Trophoblast cell (in vitro differentiated cells and primary cell): ENCODE data around the gene GTPBP4.

Source experiments
- DNase-seq, 2 donors: peaks; one replicate each; pipeline ENCODE4 v3.0.0-alpha.2; 2016
- H2AFZ ChIP-seq: 2 replicates; pipeline ENCODE4 v1.6.1; 2013; ENCODE audit warnings: low read length, moderate library complexity, mild to moderate bottlenecking; ENCODE audit not compliant: insufficient read depth, poor library complexity
- H2AK5ac ChIP-seq: 2 replicates; pipeline ENCODE4 v1.6.1; 2013; ENCODE audit warnings: mild to moderate bottlenecking, low read length
- H2BK120ac ChIP-seq: 2 replicates; pipeline ENCODE4 v1.6.1; 2013; ENCODE audit warnings: low read length, mild to moderate bottlenecking, moderate library complexity; ENCODE audit not compliant: insufficient read depth, poor library complexity
- H2BK12ac ChIP-seq: 2 replicates; pipeline ENCODE4 v1.6.1; 2013; ENCODE audit warnings: mild to moderate bottlenecking, low read length, moderate library complexity
- H2BK5ac ChIP-seq: 2 replicates; pipeline ENCODE4 v1.6.1; 2013; ENCODE audit warnings: low read length, low read depth, moderate library complexity, mild to moderate bottlenecking; ENCODE audit not compliant: poor library complexity
- H3K14ac ChIP-seq: 2 replicates; pipeline ENCODE4 v1.6.1; 2013; ENCODE audit warnings: mild to moderate bottlenecking, low read length
- H3K18ac ChIP-seq: 2 replicates; pipeline ENCODE4 v1.6.1; 2013; ENCODE audit warnings: mild to moderate bottlenecking, low read length
- H3K23ac ChIP-seq: 2 replicates; pipeline ENCODE4 v1.6.1; 2013; ENCODE audit warnings: low read length
- H3K27ac ChIP-seq: 2 replicates; pipeline ENCODE4 v1.5.1; 2013; ENCODE audit warnings: low read depth, mild to moderate bottlenecking, inconsistent platforms, low read length, moderate library complexity
- H3K27me3 ChIP-seq: 2 replicates; pipeline ENCODE4 v1.6.1; 2013; ENCODE audit warnings: inconsistent platforms, mild to moderate bottlenecking, low read length, moderate library complexity; ENCODE audit not compliant: insufficient read depth
- H3K36me3 ChIP-seq, 2 experiments: 1 replicate in 1 of 2; 2 replicates in 1 of 2; pipeline ENCODE4 v1.6.1; 2013; ENCODE audit warnings: low read length in 2 of 2, mild to moderate bottlenecking in 2 of 2, moderate library complexity in 1 of 2; ENCODE audit not compliant: insufficient read depth in 2 of 2, control insufficient read depth in 1 of 2
- H3K4ac ChIP-seq: 2 replicates; pipeline ENCODE4 v1.6.1; 2013; ENCODE audit warnings: low read depth, mild to moderate bottlenecking, low read length, moderate library complexity
- H3K4me1 ChIP-seq, 2 experiments: 1 replicate in 1 of 2; 2 replicates in 1 of 2; pipeline ENCODE4 v1.6.1; 2013; ENCODE audit warnings: low read length in 2 of 2, mild to moderate bottlenecking in 2 of 2, moderate library complexity in 1 of 2; ENCODE audit not compliant: insufficient read depth in 2 of 2, control insufficient read depth in 1 of 2
- H3K4me2 ChIP-seq: 2 replicates; pipeline ENCODE4 v1.6.1; 2013; ENCODE audit warnings: inconsistent platforms, mild to moderate bottlenecking, low read length, moderate library complexity
- H3K4me3 ChIP-seq: 2 replicates; pipeline ENCODE4 v1.5.1; 2013; ENCODE audit warnings: mild to moderate bottlenecking, low read depth, low read length, inconsistent platforms
- H3K79me1 ChIP-seq: one replicate; pipeline ENCODE4 v1.6.1; 2013; ENCODE audit warnings: low read length
- H3K79me2 ChIP-seq: 2 replicates; pipeline ENCODE4 v1.6.1; 2013; ENCODE audit warnings: low read length, mild to moderate bottlenecking; ENCODE audit not compliant: control insufficient read depth, insufficient read depth, poor library complexity
- H3K9ac ChIP-seq: 2 replicates; pipeline ENCODE4 v1.6.1; 2013; ENCODE audit warnings: mild to moderate bottlenecking, low read length
- H3K9me3 ChIP-seq: 2 replicates; pipeline ENCODE4 v1.6.1; 2013; ENCODE audit warnings: low read depth, mild to moderate bottlenecking, control low read depth, inconsistent platforms, low read length; ENCODE audit not compliant: insufficient read depth
- H4K12ac ChIP-seq: 2 replicates; pipeline ENCODE4 v1.6.1; 2013; ENCODE audit warnings: low read depth, mild to moderate bottlenecking, low read length, moderate library complexity
- H4K8ac ChIP-seq: 2 replicates; pipeline ENCODE4 v1.6.1; 2013; ENCODE audit warnings: low read depth, mild to moderate bottlenecking, low read length, moderate library complexity
- H4K91ac ChIP-seq: one replicate; pipeline ENCODE4 v1.6.1; 2013; ENCODE audit warnings: low read depth, mild to moderate bottlenecking, low read length, moderate library complexity
- WGBS: extraction: QIAGEN DNeasy Blood & Tissue Kit; methylation state at CpG from one replicate; pipeline ENCODE4 v1.1.7; 2013; ENCODE audit warnings: missing lambda C conversion rate; ENCODE audit not compliant: insufficient read length, insufficient coverage; ENCODE audit errors: extremely low coverage; 5-methylcytosine and 5-hydroxymethylcytosine counted together

Gene GTPBP4

GRCh38 chr10:1034758-1035157, 46.5 kb downstream of the GTPBP4 start:
- Histone ChIP-seq H3K4me3 (no peak overlapping the region), H3K9ac (no peak overlapping the region), H3K14ac (no peak overlapping the region), H2AFZ (no peak overlapping the region), H3K4me2 (no peak overlapping the region), H3K23ac (no peak overlapping the region), H4K8ac (no peak overlapping the region), H2BK12ac (no peak overlapping the region), H2BK120ac (no peak overlapping the region), H3K27me3 (no peaks in the 10 kb centered on the region), H3K9me3 (no peaks in the 10 kb centered on the region), H3K79me1 (no peaks in the 10 kb centered on the region), H3K4me1 (no peaks in the 10 kb centered on the region), H3K79me2 (no peaks in the 10 kb centered on the region), H4K12ac (no peak overlapping the region), H3K4ac (no peak overlapping the region), H3K27ac (no peak overlapping the region), H3K36me3 (peaks cover 5 to 12% of the 10 kb centered on the region in 2 experiments), H2BK5ac (no peak overlapping the region), H4K91ac (no peak overlapping the region), H2AK5ac (no peak overlapping the region), H3K18ac (no peak overlapping the region)
- WGBS: no CpG with 5 or more reads among the region's 3 CpGs
- DNase-seq: no peak

GRCh38 chr10:1035201-1035600, 47.0 kb downstream of the GTPBP4 start:
- Histone ChIP-seq H3K23ac (no peak overlapping the region), H2BK12ac (no peak overlapping the region), H3K79me1 (no peaks in the 10 kb centered on the region), H2AFZ (no peak overlapping the region), H3K4me1 (no peaks in the 10 kb centered on the region), H3K27me3 (no peaks in the 10 kb centered on the region), H3K4me3 (no peak overlapping the region), H3K9me3 (no peaks in the 10 kb centered on the region), H2AK5ac (no peak overlapping the region), H2BK120ac (no peak overlapping the region), H2BK5ac (no peak overlapping the region), H3K4ac (no peak overlapping the region), H3K4me2 (no peak overlapping the region), H3K9ac (no peak overlapping the region), H3K36me3 (peaks cover 7 to 14% of the 10 kb centered on the region in 2 experiments), H3K79me2 (no peaks in the 10 kb centered on the region), H4K12ac (no peak overlapping the region), H3K14ac (no peak overlapping the region), H3K18ac (no peak overlapping the region), H4K91ac (no peak overlapping the region), H4K8ac (no peak overlapping the region), H3K27ac (no peak overlapping the region)
- WGBS: no CpG with 5 or more reads among the region's 6 CpGs
- no peak for DNase-seq

DNA sequence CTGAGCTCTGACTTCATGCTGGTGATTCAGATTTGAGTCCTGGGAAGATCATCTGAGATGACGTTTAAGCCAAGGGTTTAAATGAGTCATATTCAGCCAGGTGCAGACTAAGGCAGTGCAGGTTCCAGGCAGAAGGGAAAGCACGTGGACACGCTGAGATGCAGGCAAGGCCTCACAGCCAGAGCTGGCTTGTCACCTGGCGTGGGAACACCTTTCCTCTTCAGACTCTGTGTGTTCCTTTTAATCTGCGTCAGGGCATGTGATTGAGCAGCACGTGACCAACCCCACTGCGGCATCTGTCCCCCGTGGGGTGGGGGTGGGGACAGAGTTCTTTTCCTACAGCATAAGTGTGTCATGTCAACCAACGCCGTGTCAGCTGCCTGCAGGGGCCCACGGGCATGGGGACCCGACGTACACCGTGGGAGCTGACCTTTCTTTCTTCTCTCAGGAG, 48.1 kb downstream of the GTPBP4 start:
- Histone ChIP-seq H3K14ac (no peak overlapping the region), H3K79me1 (no peaks in the 10 kb centered on the region), H3K9ac (no peak overlapping the region), H3K23ac (no peak overlapping the region), H4K8ac (no peak overlapping the region), H4K12ac (no peak overlapping the region), H4K91ac (no peak overlapping the region), H3K27me3 (no peaks in the 10 kb centered on the region), H2BK12ac (no peak overlapping the region), H3K4me1 (no peaks in the 10 kb centered on the region), H3K36me3 (peaks cover 8 to 16% of the 10 kb centered on the region in 2 experiments), H2BK120ac (no peak overlapping the region), H3K4me2 (no peak overlapping the region), H2AK5ac (no peak overlapping the region), H3K27ac (no peak overlapping the region), H3K18ac (no peak overlapping the region), H3K4ac (no peak overlapping the region), H3K9me3 (no peaks in the 10 kb centered on the region), H2AFZ (no peak overlapping the region), H3K4me3 (no peak overlapping the region), H2BK5ac (no peak overlapping the region), H3K79me2 (no peaks in the 10 kb centered on the region)
- DNase-seq: peak; percentile 85 to 92
- WGBS: no CpG with 5 or more reads among the region's 14 CpGs

DNA sequence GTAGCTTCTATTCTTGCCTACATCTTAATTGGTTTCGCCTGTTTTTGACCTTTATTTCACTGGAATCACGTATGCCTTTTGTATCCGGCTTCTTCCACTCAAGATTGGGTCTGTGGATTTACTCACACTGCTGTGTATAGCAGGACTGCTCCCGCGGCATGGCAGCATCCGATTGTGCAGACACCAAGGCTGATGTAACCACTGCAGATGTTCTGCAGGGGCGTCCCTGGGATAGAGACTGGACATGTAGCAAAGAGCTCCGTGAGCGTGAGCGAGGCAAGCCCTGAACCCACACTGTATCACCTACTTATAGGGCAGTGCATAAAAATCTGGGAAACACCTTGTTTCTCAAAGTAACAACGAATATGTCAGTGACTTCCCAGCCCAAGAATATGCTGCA, 48.9 kb downstream of the GTPBP4 start:
- Histone ChIP-seq H3K36me3 (peaks cover 11 to 20% of the 10 kb centered on the region in 2 experiments), H3K27me3 (no peaks in the 10 kb centered on the region), H3K4me1 (no peaks in the 10 kb centered on the region), H3K79me1 (no peaks in the 10 kb centered on the region), H2BK120ac (no peak overlapping the region), H3K4ac (no peak overlapping the region), H2AFZ (no peak overlapping the region), H2AK5ac (no peak overlapping the region), H3K4me2 (no peak overlapping the region), H3K4me3 (no peak overlapping the region), H4K8ac (no peak overlapping the region), H3K18ac (no peak overlapping the region), H3K9ac (no peak overlapping the region), H3K27ac (no peak overlapping the region), H2BK12ac (no peak overlapping the region), H3K9me3 (no peaks in the 10 kb centered on the region), H4K91ac (no peak overlapping the region), H2BK5ac (no peak overlapping the region), H4K12ac (no peak overlapping the region), H3K79me2 (no peaks in the 10 kb centered on the region), H3K23ac (no peak overlapping the region), H3K14ac (no peak overlapping the region)
- DNase-seq: no peak
- no CpG with 5 or more reads among the region's 11 CpGs for WGBS
